Suprapubic skin (tissue), 4 donors: ENCODE measurements around the gene CEMIP2. TPM values are rescaled to one million over a fixed set of nuclear protein-coding genes. Genes with fewer than 3 reads are reported as not detected.
A peak's percentile ranks its signal among the peaks of the same experiment; 100 is the strongest.
"Not testable (repeated sequence)": the region's sequence is repeated elsewhere in the genome, so short reads cannot be mapped to it uniquely, and the experiment has no call there.

Experiments
- DNase-seq, 2 donors: peaks; one replicate each; pipeline ENCODE4 v3.0.0-alpha.2; 2019; ENCODE audit warnings: low spot score in 2 of 2
- H3K27ac ChIP-seq: fragments of 200-600 bp; sonication (generic); one replicate; pipeline ENCODE4 v1.5.1; 2019
- H3K27me3 ChIP-seq: fragments of 200-600 bp; sonication (generic); one replicate; pipeline ENCODE4 v1.5.1; 2019
- H3K36me3 ChIP-seq: fragments of 200-600 bp; sonication (generic); one replicate; pipeline ENCODE4 v1.5.1; 2019
- H3K4me1 ChIP-seq: fragments of 200-600 bp; sonication (generic); one replicate; pipeline ENCODE4 v1.5.1; 2019
- H3K4me3 ChIP-seq: fragments of 200-600 bp; sonication (generic); one replicate; pipeline ENCODE4 v1.5.1; 2019; ENCODE audit warnings: mild to moderate bottlenecking
- H3K9me3 ChIP-seq: fragments of 200-600 bp; sonication (generic); one replicate; pipeline ENCODE4 v1.5.1; 2019
- CTCF ChIP-seq, 2 donors: fragments of 200-600 bp in 1 of 2; fragments of 450-650 bp in 1 of 2; sonication (generic) in 1 of 2; IDR thresholded peaks; one replicate each; pipeline ENCODE4 v1.5.1; 2016 to 2019; ENCODE audit warnings: antibody characterized with exemption in 2 of 2, mild to moderate bottlenecking in 1 of 2, moderate library complexity in 1 of 2
- EP300 ChIP-seq: sonication (generic); formaldehyde crosslinking; IDR thresholded peaks from one replicate; pipeline ENCODE4 v1.6.1; 2017; ENCODE audit warnings: antibody characterized with exemption
- POLR2A ChIP-seq, 2 donors: fragments of 450-650 bp; IDR thresholded peaks; one replicate each; pipeline ENCODE4 v1.6.1; 2017; ENCODE audit warnings: antibody characterized with exemption in 2 of 2, mild to moderate bottlenecking in 2 of 2, moderate library complexity in 2 of 2
- POLR2AphosphoS5 ChIP-seq, 3 donors: sonication (generic); formaldehyde crosslinking; IDR thresholded peaks; one replicate each; pipeline ENCODE4 v1.6.1; 2017; ENCODE audit warnings: antibody characterized with exemption in 3 of 3
- WGBS: methylation state at CpG from one replicate; pipeline ENCODE4 v1.1.5; 2018; 5-methylcytosine and 5-hydroxymethylcytosine counted together
- total RNA-seq, 4 donors: library from RNA; depleted of rRNA; stranded (reverse); fragments of >200 nt; gene quantifications; one replicate each; pipeline ENCODE4 v1.1.0, GENCODE V29; 2016

CEMIP2 gene
- total RNA-seq, 4 donors from 2014 or later = 48.9 to 76.2 (median 66.1) TPM

GRCh38 chr9:71812385-71812784 lies 44.1 kb upstream of the CEMIP2 start:
- Histone ChIP-seq H3K4me1 (no peaks in the 10 kb centered on the region), H3K36me3 (no peaks in the 10 kb centered on the region), H3K27me3 (no peaks in the 10 kb centered on the region), H3K27ac (no peak overlapping the region), H3K4me3 (no peak overlapping the region), H3K9me3 (no peaks in the 10 kb centered on the region)
- TF ChIP-seq POLR2A (IDR thresholded peaks at IDR 0.05) (no peak), POLR2AphosphoS5 (IDR thresholded peaks at IDR 0.05) (no peak), EP300 (no peak), CTCF (IDR thresholded peaks at IDR 0.05) (no peak)
- WGBS = 50% methylated on average over 4 of the region's 4 CpGs
- DNase-seq = no peak

GRCh38 chr9:71808068-71808467 lies 39.8 kb upstream of the CEMIP2 start:
- Histone ChIP-seq H3K27ac (no peak overlapping the region), H3K4me3 (no peak overlapping the region), H3K36me3 (no peaks in the 10 kb centered on the region), H3K4me1 (no peaks in the 10 kb centered on the region), H3K9me3 (no peaks in the 10 kb centered on the region), H3K27me3 (no peaks in the 10 kb centered on the region)
- no peak for TF ChIP-seq CTCF (IDR thresholded peaks at IDR 0.05)
- no peak for TF ChIP-seq EP300
- no peak for TF ChIP-seq POLR2AphosphoS5 (IDR thresholded peaks at IDR 0.05)
- no peak for TF ChIP-seq POLR2A (IDR thresholded peaks at IDR 0.05)
- WGBS = 90% methylated on average over 2 of the region's 2 CpGs
- DNase-seq = no peak

- TF ChIP-seq CTCF (IDR thresholded peaks at IDR 0.05) (peak; percentile 61 to 85), POLR2AphosphoS5 (IDR thresholded peaks at IDR 0.05) (no peak), EP300 (no peak), POLR2A (IDR thresholded peaks at IDR 0.05) (no peak)
- no peak for DNase-seq
- Histone ChIP-seq H3K9me3 (no peaks in the 10 kb centered on the region), H3K4me1 (no peaks in the 10 kb centered on the region), H3K27ac (no peak overlapping the region), H3K4me3 (no peak overlapping the region), H3K27me3 (no peaks in the 10 kb centered on the region), H3K36me3 (no peaks in the 10 kb centered on the region)
- WGBS = 22% methylated on average over 1 of the region's 1 CpG
Measured at GRCh38 chr9:71806901-71807307, 38.6 kb upstream of the CEMIP2 start.

- not testable (repeated sequence) for H3K9me3 ChIP-seq, H3K4me3 ChIP-seq, H3K4me1 ChIP-seq, H3K36me3 ChIP-seq, H3K27me3 ChIP-seq, H3K27ac ChIP-seq, DNase-seq
- WGBS = 81% methylated on average over 1 of the region's 1 CpG
Measured at GRCh38 chr9:71805096-71805495, 36.8 kb upstream of the CEMIP2 start.

GRCh38 chr9:71801826-71802225 lies 33.5 kb upstream of the CEMIP2 start:
- H3K27me3 ChIP-seq = no peaks in the 10 kb centered on the region
- TF ChIP-seq POLR2AphosphoS5 (IDR thresholded peaks at IDR 0.05) (no peak), POLR2A (IDR thresholded peaks at IDR 0.05) (no peak), CTCF (IDR thresholded peaks at IDR 0.05) (no peak), EP300 (no peak)
- 85% methylated on average over 3 of the region's 3 CpGs for WGBS
- no peak for DNase-seq
- no peaks in the 10 kb centered on the region for H3K4me1 ChIP-seq
- H3K36me3 ChIP-seq = no peaks in the 10 kb centered on the region
- no peak overlapping the region for H3K27ac ChIP-seq
- no peak overlapping the region for H3K4me3 ChIP-seq
- H3K9me3 ChIP-seq = no peaks in the 10 kb centered on the region

- Histone ChIP-seq H3K27me3 (no peaks in the 10 kb centered on the region), H3K4me3 (no peak overlapping the region), H3K27ac (no peak overlapping the region), H3K9me3 (no peaks in the 10 kb centered on the region), H3K4me1 (no peaks in the 10 kb centered on the region), H3K36me3 (no peaks in the 10 kb centered on the region)
- TF ChIP-seq POLR2A (IDR thresholded peaks at IDR 0.05) = no peak
- TF ChIP-seq CTCF (IDR thresholded peaks at IDR 0.05) = no peak
- TF ChIP-seq POLR2AphosphoS5 (IDR thresholded peaks at IDR 0.05) = no peak
- no peak for TF ChIP-seq EP300
- 81% methylated on average over 1 of the region's 1 CpG for WGBS
- DNase-seq = no peak
Measured at GRCh38 chr9:71797266-71797665, 29.0 kb upstream of the CEMIP2 start.
